Astrocyte of the cerebellum (primary cell): Measurements from ENCODE around the gene DCBLD1.

Experiments
- DNase-seq: peaks from one replicate; pipeline ENCODE4 v3.0.0-alpha.2; 2011; ENCODE audit warnings: low read depth
- H3K4me3 ChIP-seq: 2 replicates; pipeline ENCODE4 v1.5.1; 2011; ENCODE audit warnings: mild to moderate bottlenecking, low read depth, low read length, moderate library complexity
- in situ Hi-C: cut with HindIII; loops from 2 replicates; pipeline ENCODE4 v1.10.0; 2017; ENCODE audit warnings: low sequenced_read_pairs
- TF ChIP-seq, protein P1 (sequence below): IDR thresholded peaks from 2 replicates; pipeline ENCODE4 v1.5.1; 2012; ENCODE audit warnings: low read length, low read depth, moderate library complexity, mild to moderate bottlenecking; ENCODE audit errors: missing control alignments

The DCBLD1 gene

DNA sequence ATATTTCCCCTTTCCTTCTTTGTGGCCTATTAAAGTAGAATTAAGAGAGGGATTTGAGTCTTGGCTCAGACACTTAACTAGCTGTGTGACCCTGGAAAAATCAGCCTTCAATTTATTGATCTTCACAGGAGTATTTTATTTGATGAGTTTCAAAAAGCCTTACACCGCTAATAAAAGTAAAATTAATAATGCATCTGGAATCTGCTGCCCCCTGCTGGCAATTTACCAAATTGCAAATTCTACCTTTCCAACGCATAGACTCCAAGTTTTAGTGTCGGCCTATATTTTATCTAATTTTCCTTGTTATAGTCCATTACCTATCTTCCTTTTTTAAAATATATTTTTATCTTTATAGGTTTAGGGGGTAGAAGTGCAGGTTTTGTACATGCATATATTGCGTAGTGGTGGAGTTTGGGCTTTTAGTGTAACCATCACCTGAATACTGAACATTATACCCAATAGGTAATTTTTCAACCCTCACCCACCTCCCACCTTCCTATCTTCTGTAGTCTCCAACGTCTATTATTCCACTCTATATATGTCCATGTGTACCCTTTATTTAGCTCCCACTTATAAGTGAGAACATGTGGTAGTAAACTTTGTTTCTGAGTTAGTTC lies 73.5 kb downstream of the DCBLD1 start:
- no peak overlapping the region for H3K4me3 ChIP-seq
- in situ Hi-C loops, result no loop called here
- no peak for DNase-seq
- TF ChIP-seq, protein P1, sequence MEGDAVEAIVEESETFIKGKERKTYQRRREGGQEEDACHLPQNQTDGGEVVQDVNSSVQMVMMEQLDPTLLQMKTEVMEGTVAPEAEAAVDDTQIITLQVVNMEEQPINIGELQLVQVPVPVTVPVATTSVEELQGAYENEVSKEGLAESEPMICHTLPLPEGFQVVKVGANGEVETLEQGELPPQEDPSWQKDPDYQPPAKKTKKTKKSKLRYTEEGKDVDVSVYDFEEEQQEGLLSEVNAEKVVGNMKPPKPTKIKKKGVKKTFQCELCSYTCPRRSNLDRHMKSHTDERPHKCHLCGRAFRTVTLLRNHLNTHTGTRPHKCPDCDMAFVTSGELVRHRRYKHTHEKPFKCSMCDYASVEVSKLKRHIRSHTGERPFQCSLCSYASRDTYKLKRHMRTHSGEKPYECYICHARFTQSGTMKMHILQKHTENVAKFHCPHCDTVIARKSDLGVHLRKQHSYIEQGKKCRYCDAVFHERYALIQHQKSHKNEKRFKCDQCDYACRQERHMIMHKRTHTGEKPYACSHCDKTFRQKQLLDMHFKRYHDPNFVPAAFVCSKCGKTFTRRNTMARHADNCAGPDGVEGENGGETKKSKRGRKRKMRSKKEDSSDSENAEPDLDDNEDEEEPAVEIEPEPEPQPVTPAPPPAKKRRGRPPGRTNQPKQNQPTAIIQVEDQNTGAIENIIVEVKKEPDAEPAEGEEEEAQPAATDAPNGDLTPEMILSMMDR, result peak; percentile 67

DNA sequence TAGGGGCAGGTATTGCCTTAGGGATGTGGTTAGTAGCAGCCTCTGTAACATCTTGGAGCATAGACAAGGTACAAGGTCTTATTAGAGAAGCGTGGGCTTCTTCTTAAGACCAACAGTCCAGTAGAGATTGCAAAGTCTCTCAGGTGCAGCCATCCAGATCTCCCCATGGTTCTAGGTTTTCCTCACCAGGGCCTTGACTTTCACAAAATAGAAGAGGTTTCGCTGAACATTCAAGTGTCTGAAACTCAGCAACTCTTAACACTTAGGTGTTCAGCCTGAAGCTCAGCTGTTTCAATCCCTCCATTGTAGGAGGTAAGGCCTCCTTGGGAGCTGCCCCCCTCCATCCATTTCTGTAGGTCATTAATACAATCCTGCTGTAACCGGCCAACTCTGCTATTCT lies 75.5 kb downstream of the DCBLD1 start:
- in situ Hi-C loops, result no loop called here
- no peak overlapping the region for H3K4me3 ChIP-seq
- no peak for DNase-seq
- TF ChIP-seq, protein P1, result no peak

DNA sequence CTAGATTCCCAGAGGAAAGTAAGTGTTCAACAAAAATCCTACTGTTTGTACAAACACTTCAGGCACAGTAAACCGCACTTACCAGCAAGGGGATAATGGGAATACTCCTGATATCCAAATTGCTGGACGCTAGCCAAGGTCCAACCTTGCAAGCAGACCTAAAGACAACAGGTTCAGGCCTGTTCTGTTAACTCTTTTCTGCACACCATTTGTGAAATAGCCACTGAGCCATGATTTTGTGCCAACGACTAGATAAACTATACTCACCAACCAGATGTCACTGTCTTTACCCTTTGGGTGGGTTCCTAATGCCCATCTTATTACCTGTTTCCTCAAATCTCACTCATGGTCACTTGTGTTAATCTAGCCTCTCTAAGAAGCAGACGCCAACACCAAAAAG lies 76.3 kb downstream of the DCBLD1 start:
- no peak overlapping the region for H3K4me3 ChIP-seq
- in situ Hi-C loops, result no loop called here
- TF ChIP-seq, protein P1, result no peak
- DNase-seq, result no peak

DNA sequence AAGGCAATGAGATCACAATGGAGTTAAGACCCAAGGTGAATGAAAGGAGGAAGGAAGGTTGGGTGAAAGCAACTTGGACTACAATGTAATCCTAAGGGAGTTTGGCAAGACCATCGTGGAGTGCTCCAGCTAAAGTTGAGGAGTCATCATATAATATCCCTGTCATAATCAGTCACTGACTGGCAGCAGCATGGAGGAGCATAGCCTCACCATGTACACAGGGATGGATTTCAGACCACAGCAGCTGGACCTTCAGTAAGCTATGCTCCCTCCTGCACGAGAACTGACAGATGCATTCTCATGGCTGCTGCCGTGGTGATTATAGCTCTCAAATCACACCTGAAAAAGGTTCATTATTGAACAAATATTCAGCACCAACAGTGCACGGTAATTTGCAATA lies 76.8 kb downstream of the DCBLD1 start:
- in situ Hi-C loops, result no loop called here
- no peak overlapping the region for H3K4me3 ChIP-seq
- no peak for DNase-seq
- TF ChIP-seq, protein P1, result no peak

DNA sequence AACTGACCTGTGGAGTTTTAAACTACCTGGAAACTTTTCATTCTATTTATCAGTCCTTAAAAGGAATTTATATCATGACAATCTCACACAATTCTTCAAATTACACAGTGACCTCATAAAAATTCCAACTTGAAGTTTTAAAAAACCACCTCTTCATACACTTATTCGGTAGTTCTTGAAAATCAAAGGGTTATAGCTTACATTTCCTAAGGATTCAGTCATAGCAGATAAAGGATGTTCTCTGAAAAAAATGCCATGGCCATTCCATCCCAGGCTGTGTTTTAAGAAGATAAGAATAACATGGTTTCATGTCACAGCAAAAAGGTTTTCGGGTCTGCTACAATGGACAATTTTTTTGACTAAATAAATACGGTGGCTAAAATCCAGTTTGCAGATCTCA lies 78.7 kb downstream of the DCBLD1 start:
- H3K4me3 ChIP-seq, result no peak overlapping the region
- in situ Hi-C loops, result no loop called here
- no peak for DNase-seq
- TF ChIP-seq, protein P1, result no peak

DNA sequence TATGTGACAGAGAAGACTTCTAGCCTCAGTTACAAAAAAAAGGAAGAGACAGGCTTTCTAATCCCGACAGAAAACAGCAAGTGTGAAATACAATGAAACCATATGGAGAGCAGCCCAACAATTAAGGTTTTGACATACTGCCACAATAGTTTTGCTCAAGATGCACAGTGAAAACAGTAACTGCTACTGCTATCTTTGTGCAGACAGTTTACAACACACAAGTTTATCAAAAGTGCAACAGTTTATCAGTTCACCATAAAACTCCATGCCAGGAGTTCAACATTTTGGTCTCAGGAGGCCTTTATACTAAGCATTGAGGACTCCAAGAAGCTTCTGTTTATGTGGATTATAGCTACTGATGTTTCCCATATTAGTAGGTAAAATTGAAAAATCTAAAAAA lies 82.2 kb downstream of the DCBLD1 start:
- TF ChIP-seq, protein P1, result no peak
- in situ Hi-C loops, result no loop called here
- no peak for DNase-seq
- H3K4me3 ChIP-seq, result no peak overlapping the region
